WTC11 (cell line): Measurements from ENCODE around the gene RBBP6.

Experiments used
- FOXK1 ChIP-seq: sonication (generic); formaldehyde crosslinking; IDR thresholded peaks from 2 replicates; pipeline ENCODE4 v1.8.0; 2022; ENCODE audit warnings: mild to moderate bottlenecking, moderate library complexity, missing genetic modification reagents
- IRF2 ChIP-seq: sonication (generic); formaldehyde crosslinking; IDR thresholded peaks from 2 replicates; pipeline ENCODE4 v1.8.0; 2022; ENCODE audit warnings: low read depth, missing genetic modification reagents, borderline replicate concordance
- JUN ChIP-seq: sonication (generic); formaldehyde crosslinking; IDR thresholded peaks from 2 replicates; pipeline ENCODE4 v1.8.0; 2023; ENCODE audit warnings: mild to moderate bottlenecking, missing genetic modification reagents
- KAT7 ChIP-seq: sonication (generic); formaldehyde crosslinking; IDR thresholded peaks from 2 replicates; pipeline ENCODE4 v1.8.1; 2023; ENCODE audit warnings: missing genetic modification reagents, mild to moderate bottlenecking, borderline replicate concordance
- MXD4 ChIP-seq: fragments of 250-450 bp; sonication (Bioruptor Pico); IDR thresholded peaks from 2 replicates; pipeline ENCODE4 v1.8.0; 2021; ENCODE audit warnings: mild to moderate bottlenecking, moderate library complexity, borderline replicate concordance
- MYBL2 ChIP-seq: sonication (generic); formaldehyde crosslinking; IDR thresholded peaks from 2 replicates; pipeline ENCODE4 v1.8.1; 2023; ENCODE audit warnings: mild to moderate bottlenecking, moderate library complexity, missing genetic modification reagents
- NR2C2 ChIP-seq: sonication (generic); formaldehyde crosslinking; IDR thresholded peaks from 2 replicates; pipeline ENCODE4 v1.8.0; 2022; ENCODE audit warnings: mild to moderate bottlenecking, missing genetic modification reagents
- SP1 ChIP-seq: sonication (generic); formaldehyde crosslinking; conservative IDR thresholded peaks from 2 replicates; pipeline ENCODE4 v1.8.1; 2022; ENCODE audit warnings: missing genetic modification reagents
- TEAD4 ChIP-seq: sonication (generic); formaldehyde crosslinking; IDR thresholded peaks from 2 replicates; pipeline ENCODE4 v1.8.0; 2022; ENCODE audit warnings: mild to moderate bottlenecking, missing genetic modification reagents
- USF2 ChIP-seq: sonication (generic); formaldehyde crosslinking; IDR thresholded peaks from 2 replicates; pipeline ENCODE4 v1.8.1; 2023; ENCODE audit warnings: mild to moderate bottlenecking, missing genetic modification reagents, moderate library complexity
- ZNF219 ChIP-seq: sonication (generic); formaldehyde crosslinking; IDR thresholded peaks from 2 replicates; pipeline ENCODE4 v1.8.0; 2023; ENCODE audit warnings: missing genetic modification reagents, mild to moderate bottlenecking, borderline replicate concordance
- TF ChIP-seq, protein P1 (sequence below): fragments of 200-600 bp; IDR thresholded peaks from 2 replicates; pipeline ENCODE4 v1.8.0; 2022; ENCODE audit warnings: antibody characterized with exemption
- TF ChIP-seq, protein P2 (sequence below): sonication (generic); formaldehyde crosslinking; conservative IDR thresholded peaks from 2 replicates; pipeline ENCODE4 v1.8.1; 2022; ENCODE audit warnings: mild to moderate bottlenecking, missing genetic modification reagents
- TF ChIP-seq, protein P3 (sequence below): sonication (generic); formaldehyde crosslinking; IDR thresholded peaks from 2 replicates; pipeline ENCODE4 v1.8.0; 2022; ENCODE audit warnings: mild to moderate bottlenecking, missing genetic modification reagents

GRCh38 chr16:24541233-24541933, 2.0 kb downstream of the RBBP6 start:
- TF ChIP-seq, protein P1, sequence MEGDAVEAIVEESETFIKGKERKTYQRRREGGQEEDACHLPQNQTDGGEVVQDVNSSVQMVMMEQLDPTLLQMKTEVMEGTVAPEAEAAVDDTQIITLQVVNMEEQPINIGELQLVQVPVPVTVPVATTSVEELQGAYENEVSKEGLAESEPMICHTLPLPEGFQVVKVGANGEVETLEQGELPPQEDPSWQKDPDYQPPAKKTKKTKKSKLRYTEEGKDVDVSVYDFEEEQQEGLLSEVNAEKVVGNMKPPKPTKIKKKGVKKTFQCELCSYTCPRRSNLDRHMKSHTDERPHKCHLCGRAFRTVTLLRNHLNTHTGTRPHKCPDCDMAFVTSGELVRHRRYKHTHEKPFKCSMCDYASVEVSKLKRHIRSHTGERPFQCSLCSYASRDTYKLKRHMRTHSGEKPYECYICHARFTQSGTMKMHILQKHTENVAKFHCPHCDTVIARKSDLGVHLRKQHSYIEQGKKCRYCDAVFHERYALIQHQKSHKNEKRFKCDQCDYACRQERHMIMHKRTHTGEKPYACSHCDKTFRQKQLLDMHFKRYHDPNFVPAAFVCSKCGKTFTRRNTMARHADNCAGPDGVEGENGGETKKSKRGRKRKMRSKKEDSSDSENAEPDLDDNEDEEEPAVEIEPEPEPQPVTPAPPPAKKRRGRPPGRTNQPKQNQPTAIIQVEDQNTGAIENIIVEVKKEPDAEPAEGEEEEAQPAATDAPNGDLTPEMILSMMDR: no peak
- TF ChIP-seq USF2 (CRISPR knock-in tag) (no peak), TEAD4 (CRISPR knock-in tag) (no peak), KAT7 (CRISPR knock-in tag) (no peak), MXD4 (no peak), IRF2 (no peak), FOXK1 (CRISPR knock-in tag) (no peak), MYBL2 (CRISPR knock-in tag) (no peak), NR2C2 (CRISPR knock-in tag) (no peak), SP1 (no peak), ZNF219 (no peak), JUN (CRISPR knock-in tag) (no peak)
- TF ChIP-seq, protein P2, sequence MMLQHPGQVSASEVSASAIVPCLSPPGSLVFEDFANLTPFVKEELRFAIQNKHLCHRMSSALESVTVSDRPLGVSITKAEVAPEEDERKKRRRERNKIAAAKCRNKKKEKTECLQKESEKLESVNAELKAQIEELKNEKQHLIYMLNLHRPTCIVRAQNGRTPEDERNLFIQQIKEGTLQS (CRISPR knock-in tag): no peak
- TF ChIP-seq, protein P3, sequence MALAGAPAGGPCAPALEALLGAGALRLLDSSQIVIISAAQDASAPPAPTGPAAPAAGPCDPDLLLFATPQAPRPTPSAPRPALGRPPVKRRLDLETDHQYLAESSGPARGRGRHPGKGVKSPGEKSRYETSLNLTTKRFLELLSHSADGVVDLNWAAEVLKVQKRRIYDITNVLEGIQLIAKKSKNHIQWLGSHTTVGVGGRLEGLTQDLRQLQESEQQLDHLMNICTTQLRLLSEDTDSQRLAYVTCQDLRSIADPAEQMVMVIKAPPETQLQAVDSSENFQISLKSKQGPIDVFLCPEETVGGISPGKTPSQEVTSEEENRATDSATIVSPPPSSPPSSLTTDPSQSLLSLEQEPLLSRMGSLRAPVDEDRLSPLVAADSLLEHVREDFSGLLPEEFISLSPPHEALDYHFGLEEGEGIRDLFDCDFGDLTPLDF (CRISPR knock-in tag): no peak
